B cell (primary cell): ENCODE measurements around the gene SLC44A1. TPM values are rescaled to one million over a fixed set of nuclear protein-coding genes. Genes with fewer than 3 reads are reported as not detected.
A peak's percentile ranks its signal among the peaks of the same experiment; 100 is the strongest.

Experiments used
- ATAC-seq: fragments of 200-7000 bp; cut with Tn5 transposase; one replicate; pipeline ENCODE4 v1.10.0; 2021; ENCODE audit warnings: low read depth, mild to moderate bottlenecking, moderate number of reproducible peaks, moderate library complexity
- CTCF ChIA-PET: fragments of 350-600 bp; sonication (Branson Sonifier 250); formaldehyde crosslinking; loops from one replicate; lab custom pipeline; 2021; ENCODE audit warnings: antibody characterized with exemption, inconsistent platforms; lab: Charles Lee
- POLR2A ChIA-PET: fragments of 350-600 bp; sonication (Branson Sonifier 250); formaldehyde crosslinking; loops from one replicate; lab custom pipeline; 2021; ENCODE audit warnings: antibody characterized with exemption; lab: Charles Lee
- DNase-seq: peaks from one replicate; pipeline ENCODE4 v3.0.0; 2013
- H2AFZ ChIP-seq: 2 replicates; pipeline ENCODE4 v1.6.1; 2012; ENCODE audit warnings: mild to moderate bottlenecking, low read depth, low read length; ENCODE audit not compliant: insufficient read depth, poor library complexity, severe bottlenecking
- H3K27ac ChIP-seq, 2 donors: 1 replicate in 1 of 2; 2 replicates in 1 of 2; pipeline ENCODE4 v1.5.1; 2012 to 2013; ENCODE audit warnings: low read length in 2 of 2, mild to moderate bottlenecking in 2 of 2, moderate library complexity in 1 of 2
- H3K27me3 ChIP-seq, 4 experiments: fragments of 200-600 bp in 1 of 4; sonication (generic) in 1 of 4; replicated peaks in 1 of 4; 1 replicate in 2 of 4; 2 replicates in 2 of 4; pipeline versions ENCODE4 v1.6.1 to v1.7.0; 2013 to 2016; ENCODE audit warnings: low read length in 3 of 4, mild to moderate bottlenecking in 2 of 4, mixed read lengths in 1 of 4, moderate library complexity in 1 of 4; ENCODE audit not compliant: insufficient read depth in 4 of 4, control insufficient read depth in 3 of 4; ENCODE audit errors: control extremely low read depth in 1 of 4
- H3K36me3 ChIP-seq, 2 experiments: replicated peaks in 1 of 2; 1 replicate in 1 of 2; 2 replicates in 1 of 2; pipeline versions ENCODE4 v1.6.1 to v1.7.1; 2013; ENCODE audit warnings: low read length in 1 of 2; ENCODE audit not compliant: insufficient read depth in 2 of 2, control insufficient read depth in 1 of 2; ENCODE audit errors: control extremely low read depth in 1 of 2, extremely low read depth in 1 of 2
- H3K4me1 ChIP-seq, 2 donors: fragments of 200-600 bp in 1 of 2; sonication (generic) in 1 of 2; 1 replicate in 1 of 2; 2 replicates in 1 of 2; pipeline versions ENCODE4 v1.5.1 to v1.6.1; 2013 to 2017; ENCODE audit warnings: low read length in 2 of 2; ENCODE audit not compliant: control insufficient read depth in 2 of 2, insufficient read depth in 2 of 2
- H3K4me2 ChIP-seq: replicated peaks from 2 replicates; pipeline ENCODE3; 2012; ENCODE audit warnings: mild to moderate bottlenecking, low read depth, low read length; ENCODE audit not compliant: poor library complexity, severe bottlenecking
- H3K4me3 ChIP-seq, 5 experiments: fragments of 200-600 bp in 1 of 5; sonication (generic) in 1 of 5; 1 replicate in 3 of 5; 2 replicates in 2 of 5; pipeline versions ENCODE4 v1.5.1 to v1.7.0; 2011 to 2016; ENCODE audit warnings: low read length in 4 of 5, mild to moderate bottlenecking in 4 of 5, low read depth in 2 of 5, control low read depth in 1 of 5, moderate library complexity in 1 of 5; ENCODE audit not compliant: insufficient read depth in 1 of 5; ENCODE audit errors: control extremely low read depth in 1 of 5, extremely low read depth in 1 of 5
- H3K79me2 ChIP-seq: fragments of 200-600 bp; sonication (generic); one replicate; pipeline ENCODE4 v1.6.0; 2016; ENCODE audit warnings: low read length; ENCODE audit not compliant: control insufficient read depth, insufficient read depth
- H3K9ac ChIP-seq: fragments of 200-600 bp; sonication (generic); 2 replicates; pipeline ENCODE4 v1.6.1; 2017; ENCODE audit warnings: mild to moderate bottlenecking, low read length, moderate library complexity
- H3K9me3 ChIP-seq, 3 donors: one replicate each; pipeline versions ENCODE4 v1.6.1 to v1.7.1; 2013; ENCODE audit warnings: low read length in 2 of 3; ENCODE audit not compliant: control insufficient read depth in 2 of 3, insufficient read depth in 1 of 3; ENCODE audit errors: control extremely low read depth in 1 of 3
- H4K20me1 ChIP-seq: 2 replicates; pipeline ENCODE4 v1.6.0; 2012; ENCODE audit warnings: mild to moderate bottlenecking, low read length; ENCODE audit not compliant: insufficient read depth, control insufficient read depth, poor library complexity, severe bottlenecking
- H3K27ac Mint-ChIP-seq: one replicate; pipeline ENCODE4 v1.8.0; 2021; ENCODE audit warnings: mixed read lengths
- H3K27me3 Mint-ChIP-seq: one replicate; pipeline ENCODE4 v1.8.0; 2021; ENCODE audit warnings: mixed read lengths
- H3K4me1 Mint-ChIP-seq: one replicate; pipeline ENCODE4 v1.8.0; 2021; ENCODE audit warnings: mixed read lengths
- H3K4me3 Mint-ChIP-seq: one replicate; pipeline ENCODE4 v1.8.0; 2021; ENCODE audit warnings: mixed read lengths
- H3K9me3 Mint-ChIP-seq: one replicate; pipeline ENCODE4 v1.8.0; 2022; ENCODE audit warnings: mixed read lengths; ENCODE audit not compliant: insufficient read depth
- CTCF ChIP-seq: fragments of 200-600 bp; IDR thresholded peaks from one replicate; pipeline ENCODE4 v1.8.0; 2022; ENCODE audit warnings: antibody characterized with exemption, mild to moderate bottlenecking
- EZH2 ChIP-seq: IDR thresholded peaks from 2 replicates; pipeline ENCODE4 v1.6.1; 2012; ENCODE audit warnings: borderline replicate concordance, low read depth, mild to moderate bottlenecking, moderate library complexity, low read length; ENCODE audit not compliant: insufficient read depth, poor library complexity, severe bottlenecking
- WGBS: methylation state at CpG from one replicate; pipeline ENCODE4 v1.1.5; 2013; ENCODE audit warnings: missing lambda C conversion rate; ENCODE audit not compliant: insufficient coverage; 5-methylcytosine and 5-hydroxymethylcytosine counted together
- intact Hi-C: fragments of 100-400 bp; cut with micrococcal nuclease; formaldehyde crosslinking; loops from one replicate; pipeline ENCODE4 v1.10.0; 2022
- polyA plus RNA-seq: library from polyadenylated mRNA; depleted of rRNA; stranded (reverse); fragments of >200 nt; gene quantifications from 2 replicates; pipeline ENCODE4 v1.2.3, GENCODE V29; 2012
- total RNA-seq, 2 donors: library from RNA; stranded (reverse); fragments of 120-200 nt in 1 of 2; gene quantifications; 1 replicate in 1 of 2; 2 replicates in 1 of 2; pipeline versions ENCODE4 v1.2.3 to v1.2.4, GENCODE V29; 2013 to 2022

SLC44A1 gene
- total and polyA plus RNA-seq, 2 donors (not counting 1 experiment from before 2014, with no cell fraction given), result 2.2 to 17.7 TPM

- Histone ChIP-seq H3K36me3 (no peaks in the 10 kb centered on the region), H3K9ac (peak within 1 kb of the TSS; percentile 78), H2AFZ (peak within 1 kb of the TSS; percentile 91), H3K27me3 (no peaks in the 10 kb centered on the region), H3K4me3 (peak within 1 kb of the TSS in 4 of 5 experiments; percentile 69 to 83 (median 74)), H3K9me3 (no peaks in the 10 kb centered on the region), H3K79me2 (no peaks in the 10 kb centered on the region), H3K4me2 (peak within 1 kb of the TSS; percentile 91), H4K20me1 (no peaks in the 10 kb centered on the region), H3K4me1 (peaks cover 9 to 11% of the 10 kb centered on the region in 2 donors), H3K27ac (peak within 1 kb of the TSS; percentile 21 to 24)
- Mint-ChIP-seq H3K27me3 (no peaks in the 10 kb centered on the region), H3K4me3 (peak within 1 kb of the TSS; percentile 90), H3K4me1 (peaks cover 17% of the 10 kb centered on the region), H3K27ac (peak within 1 kb of the TSS; percentile 89), H3K9me3 (no peaks in the 10 kb centered on the region)
- ATAC-seq (peak; percentile 91), DNase-seq (peak; percentile 90)
- ChIA-PET POLR2A (interaction anchor here (0.6 kb wide), 1 partner anchor 523 kb away, joined by 3 read pairs; no protein-coding TSS in a partner anchor), CTCF (interaction anchor here (0.7 to 1.5 kb wide), 2 partner anchors 25 to 586 kb away, joined by 4 to 5 read pairs; no protein-coding TSS in a partner anchor)
- under 1% methylated on average over 78 of the region's 87 CpGs for WGBS
- intact Hi-C loops, result loop anchor here (1.0 to 10.0 kb wide), 6 partner anchors 109 to 703 kb away; partner anchors contain the start of genes FKTN, NIPSNAP3A, SLC44A1 and TMEM38B
- TF ChIP-seq EZH2 (no peak), CTCF (no peak)
Observed at GRCh38 chr9:105447814-105448812, 203.7 kb downstream of the SLC44A1 start, which contains the start of gene FSD1L. FSD1L (plus strand) TSS chr9:105448034; CDS start chr9:105448221, 187 bp downstream.
